ENCODE results near the gene HEG1. TPM values are rescaled to one million over a fixed set of nuclear protein-coding genes. Genes with fewer than 3 reads are reported as not detected.

Gene HEG1
- total and polyA plus RNA-seq, 2 of the 13 experiments (the other 11 are each of a cell fraction or from before 2014, with no cell fraction given): 10.7 to 18.2 TPM

DNA sequence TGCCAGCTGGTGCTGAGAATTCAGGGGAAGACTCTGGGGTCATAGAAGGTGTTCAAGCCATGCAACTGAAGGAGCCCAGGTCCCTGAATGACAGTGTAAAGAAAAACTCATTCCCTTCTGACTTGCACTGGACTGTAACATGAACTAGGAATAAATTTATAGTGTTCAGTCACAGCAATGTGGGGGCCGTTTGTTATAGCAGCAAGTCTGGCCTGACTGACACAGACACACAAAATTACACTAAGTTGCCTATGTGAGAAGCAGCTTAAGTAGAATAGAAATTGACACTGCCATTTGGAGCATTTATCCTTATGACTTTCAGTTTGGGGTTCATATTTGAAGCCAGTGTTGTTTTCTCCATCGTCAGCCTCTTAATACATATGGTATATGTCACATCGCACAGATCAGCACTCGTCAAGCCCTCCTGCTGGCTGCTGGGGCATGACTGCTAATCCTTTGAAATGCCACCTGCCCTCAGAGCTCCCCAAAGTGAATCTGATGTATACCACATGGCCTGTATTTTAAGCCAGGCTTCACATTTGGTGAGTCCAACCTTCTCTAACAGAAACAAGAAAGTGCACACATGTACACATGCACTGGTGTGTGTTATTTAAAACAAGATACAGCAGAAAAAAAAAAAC lies 17.1 kb upstream of the HEG1 start:
- H3K4me3 ChIP-seq (replicated peaks in 1 of 3; ENCODE audit: insufficient read depth in 1 of 3, low read depth in 2 of 3, low read length in 3 of 3): no peak overlapping the region
- WGBS (ENCODE audit: low lambda C conversion rate): 59% methylated on average over 4 of the region's 4 CpGs
- H3K27ac ChIP-seq (ENCODE audit: extremely low read length, insufficient read depth, low read length): no peak overlapping the region
- H3K27me3 ChIP-seq (ENCODE audit: control insufficient read depth in 1 of 2, insufficient read depth in 2 of 2, low read length in 2 of 2): 0 out of 5 replicates have a peak, but pooled peaks cover 0 to 2% of the 10 kb centered on the region in 2 experiments
- no peaks in the 10 kb centered on the region for H3K9me3 ChIP-seq (ENCODE audit: low read length)
- H4K20me1 ChIP-seq (ENCODE audit: insufficient read depth, low read length): no peaks in the 10 kb centered on the region
- H2AFZ ChIP-seq (ENCODE audit: low read length): no peak overlapping the region
- FAIRE-seq: no peak
- peaks cover 5% of the 10 kb centered on the region; the same call in 1 of the 2 replicates for H3K4me1 ChIP-seq (ENCODE audit: insufficient read depth, low read length)
- in situ Hi-C loops (cut with HindIII; ENCODE audit: extremely low pct_ligation_motif_present, low pct_unique_long_range_greater_than_20kb): no loop called here
- no peaks in the 10 kb centered on the region for H3K79me2 ChIP-seq (ENCODE audit: insufficient read depth, low read length)
- H3K9ac ChIP-seq (ENCODE audit: insufficient read depth, low read depth, low read length): no peak overlapping the region
- no peak for DNase-seq (ENCODE audit: low spot score)
- intact Hi-C loops (cut with micrococcal nuclease; ENCODE audit: unreplicated experiment): no loop called here
- no peaks in the 10 kb centered on the region for H3K36me3 ChIP-seq (replicated peaks in 1 of 2; ENCODE audit: control insufficient read depth in 1 of 2, insufficient read depth in 2 of 2, low read length in 2 of 2)
- no TSS peak for BruUV-seq (replicated peaks)
- H3K4me2 ChIP-seq (ENCODE audit: low read depth, low read length): no peak overlapping the region
- CTCF ChIA-PET (ENCODE audit: low intra/inter-chr PET ratio, low total read pairs): no interaction called here
- TF ChIP-seq, protein P1, sequence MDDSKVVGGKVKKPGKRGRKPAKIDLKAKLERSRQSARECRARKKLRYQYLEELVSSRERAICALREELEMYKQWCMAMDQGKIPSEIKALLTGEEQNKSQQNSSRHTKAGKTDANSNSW (CRISPR knock-in tag; IDR thresholded peaks at IDR 0.05; ENCODE audit: borderline replicate concordance): no peak
- peak; percentile 91 for TF ChIP-seq ZNF12 (CRISPR knock-in tag; IDR thresholded peaks at IDR 0.05)
- ATAC-seq: no peak
- POLR2A ChIA-PET: interaction anchor here (1.7 kb wide), 1 partner anchor 10 kb away, joined by 5 read pairs; no protein-coding TSS in a partner anchor

DNA sequence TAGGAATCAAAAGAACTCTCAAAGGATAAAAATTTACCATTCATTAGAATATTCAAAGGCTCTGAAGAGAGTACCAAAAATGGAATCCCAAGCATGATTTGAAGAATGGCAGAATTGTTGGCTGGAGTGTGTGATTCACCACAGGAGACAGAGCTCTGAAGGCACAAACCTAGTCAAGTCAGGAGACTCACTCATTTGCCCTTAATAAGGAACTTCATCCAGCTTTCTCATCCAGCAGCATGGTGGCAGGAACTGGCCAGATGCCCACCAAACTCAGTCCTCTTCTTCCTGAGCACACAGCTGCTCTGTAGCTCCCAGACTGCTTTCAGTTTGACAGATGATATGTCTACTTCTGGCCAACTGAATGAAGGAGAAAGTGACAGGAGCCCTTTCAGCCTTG lies 16.5 kb upstream of the HEG1 start:
- H3K27ac ChIP-seq (ENCODE audit: extremely low read length, insufficient read depth, low read length): no peak overlapping the region
- no peaks in the 10 kb centered on the region for H3K9me3 ChIP-seq (ENCODE audit: low read length)
- no peak overlapping the region for H2AFZ ChIP-seq (ENCODE audit: low read length)
- in situ Hi-C loops (cut with HindIII; ENCODE audit: extremely low pct_ligation_motif_present, low pct_unique_long_range_greater_than_20kb) (no loop called here), intact Hi-C loops (cut with micrococcal nuclease; ENCODE audit: unreplicated experiment) (no loop called here)
- POLR2A ChIA-PET: interaction anchor here (1.7 kb wide), 1 partner anchor 9 kb away, joined by 5 read pairs; no protein-coding TSS in a partner anchor
- DNase-seq (ENCODE audit: low spot score) (no peak), ATAC-seq (no peak), FAIRE-seq (no peak)
- no peak overlapping the region for H3K4me2 ChIP-seq (ENCODE audit: low read depth, low read length)
- no peaks in the 10 kb centered on the region for H3K79me2 ChIP-seq (ENCODE audit: insufficient read depth, low read length)
- H3K9ac ChIP-seq (ENCODE audit: insufficient read depth, low read depth, low read length): no peak overlapping the region
- BruUV-seq (replicated peaks): no TSS peak
- CTCF ChIA-PET (ENCODE audit: low intra/inter-chr PET ratio, low total read pairs): no interaction called here
- no peak overlapping the region for H3K4me3 ChIP-seq (replicated peaks in 1 of 3; ENCODE audit: insufficient read depth in 1 of 3, low read depth in 2 of 3, low read length in 3 of 3)
- H3K4me1 ChIP-seq (ENCODE audit: insufficient read depth, low read length): peaks cover 5% of the 10 kb centered on the region; the same call in 1 of the 2 replicates
- no peaks in the 10 kb centered on the region for H3K36me3 ChIP-seq (replicated peaks in 1 of 2; ENCODE audit: control insufficient read depth in 1 of 2, insufficient read depth in 2 of 2, low read length in 2 of 2)
- 0 out of 5 replicates have a peak, but pooled peaks cover 0 to 2% of the 10 kb centered on the region in 2 experiments for H3K27me3 ChIP-seq (ENCODE audit: control insufficient read depth in 1 of 2, insufficient read depth in 2 of 2, low read length in 2 of 2)
- H4K20me1 ChIP-seq (ENCODE audit: insufficient read depth, low read length): no peaks in the 10 kb centered on the region
- TF ChIP-seq ZMYM2 (CRISPR knock-in tag; IDR thresholded peaks at IDR 0.05): no peak
- TF ChIP-seq, protein P2, sequence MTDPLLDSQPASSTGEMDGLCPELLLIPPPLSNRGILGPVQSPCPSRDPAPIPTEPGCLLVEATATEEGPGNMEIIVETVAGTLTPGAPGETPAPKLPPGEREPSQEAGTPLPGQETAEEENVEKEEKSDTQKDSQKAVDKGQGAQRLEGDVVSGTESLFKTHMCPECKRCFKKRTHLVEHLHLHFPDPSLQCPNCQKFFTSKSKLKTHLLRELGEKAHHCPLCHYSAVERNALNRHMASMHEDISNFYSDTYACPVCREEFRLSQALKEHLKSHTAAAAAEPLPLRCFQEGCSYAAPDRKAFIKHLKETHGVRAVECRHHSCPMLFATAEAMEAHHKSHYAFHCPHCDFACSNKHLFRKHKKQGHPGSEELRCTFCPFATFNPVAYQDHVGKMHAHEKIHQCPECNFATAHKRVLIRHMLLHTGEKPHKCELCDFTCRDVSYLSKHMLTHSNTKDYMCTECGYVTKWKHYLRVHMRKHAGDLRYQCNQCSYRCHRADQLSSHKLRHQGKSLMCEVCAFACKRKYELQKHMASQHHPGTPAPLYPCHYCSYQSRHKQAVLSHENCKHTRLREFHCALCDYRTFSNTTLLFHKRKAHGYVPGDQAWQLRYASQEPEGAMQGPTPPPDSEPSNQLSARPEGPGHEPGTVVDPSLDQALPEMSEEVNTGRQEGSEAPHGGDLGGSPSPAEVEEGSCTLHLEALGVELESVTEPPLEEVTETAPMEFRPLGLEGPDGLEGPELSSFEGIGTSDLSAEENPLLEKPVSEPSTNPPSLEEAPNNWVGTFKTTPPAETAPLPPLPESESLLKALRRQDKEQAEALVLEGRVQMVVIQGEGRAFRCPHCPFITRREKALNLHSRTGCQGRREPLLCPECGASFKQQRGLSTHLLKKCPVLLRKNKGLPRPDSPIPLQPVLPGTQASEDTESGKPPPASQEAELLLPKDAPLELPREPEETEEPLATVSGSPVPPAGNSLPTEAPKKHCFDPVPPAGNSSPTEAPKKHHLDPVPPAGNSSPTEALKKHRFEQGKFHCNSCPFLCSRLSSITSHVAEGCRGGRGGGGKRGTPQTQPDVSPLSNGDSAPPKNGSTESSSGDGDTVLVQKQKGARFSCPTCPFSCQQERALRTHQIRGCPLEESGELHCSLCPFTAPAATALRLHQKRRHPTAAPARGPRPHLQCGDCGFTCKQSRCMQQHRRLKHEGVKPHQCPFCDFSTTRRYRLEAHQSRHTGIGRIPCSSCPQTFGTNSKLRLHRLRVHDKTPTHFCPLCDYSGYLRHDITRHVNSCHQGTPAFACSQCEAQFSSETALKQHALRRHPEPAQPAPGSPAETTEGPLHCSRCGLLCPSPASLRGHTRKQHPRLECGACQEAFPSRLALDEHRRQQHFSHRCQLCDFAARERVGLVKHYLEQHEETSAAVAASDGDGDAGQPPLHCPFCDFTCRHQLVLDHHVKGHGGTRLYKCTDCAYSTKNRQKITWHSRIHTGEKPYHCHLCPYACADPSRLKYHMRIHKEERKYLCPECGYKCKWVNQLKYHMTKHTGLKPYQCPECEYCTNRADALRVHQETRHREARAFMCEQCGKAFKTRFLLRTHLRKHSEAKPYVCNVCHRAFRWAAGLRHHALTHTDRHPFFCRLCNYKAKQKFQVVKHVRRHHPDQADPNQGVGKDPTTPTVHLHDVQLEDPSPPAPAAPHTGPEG (CRISPR knock-in tag; IDR thresholded peaks at IDR 0.05): no peak
- TF ChIP-seq, protein P3, sequence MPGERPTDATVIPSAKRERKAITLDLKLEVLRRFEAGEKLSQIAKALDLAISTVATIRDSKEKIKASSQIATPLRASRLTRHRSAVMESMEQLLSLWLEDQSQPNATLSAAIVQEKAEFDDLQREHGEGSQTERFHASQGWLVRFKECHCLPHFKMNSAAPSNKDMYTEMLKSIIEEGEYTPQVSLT (CRISPR knock-in tag; IDR thresholded peaks at IDR 0.05; ENCODE audit: borderline replicate concordance, low read depth): no peak
- TF ChIP-seq TAF15 (IDR thresholded peaks at IDR 0.05; ENCODE audit: low read depth, low read length, poor library complexity, severe bottlenecking): no peak
- TF ChIP-seq ZNF775 (CRISPR knock-in tag; IDR thresholded peaks at IDR 0.05; ENCODE audit: borderline replicate concordance): no peak
- no peak for TF ChIP-seq SOX6 (IDR thresholded peaks at IDR 0.05)
- TF ChIP-seq SOX6 (CRISPR knock-in tag; IDR thresholded peaks at IDR 0.05): no peak
- TF ChIP-seq TBX2 (CRISPR knock-in tag; IDR thresholded peaks at IDR 0.05; ENCODE audit: borderline replicate concordance): no peak
- no peak for TF ChIP-seq HOXA9 (CRISPR knock-in tag; IDR thresholded peaks at IDR 0.05; ENCODE audit: borderline replicate concordance)
- TF ChIP-seq ZNF331 (CRISPR knock-in tag; IDR thresholded peaks at IDR 0.05): no peak

All from HepG2 (cell line).